Measurements from ENCODE around the gene CCNI2. TPM values are rescaled to one million over a fixed set of nuclear protein-coding genes. Genes with fewer than 3 reads are reported as not detected.

CCNI2 gene
- total RNA-seq, 1 donor from 2014 or later, result not detected

DNA sequence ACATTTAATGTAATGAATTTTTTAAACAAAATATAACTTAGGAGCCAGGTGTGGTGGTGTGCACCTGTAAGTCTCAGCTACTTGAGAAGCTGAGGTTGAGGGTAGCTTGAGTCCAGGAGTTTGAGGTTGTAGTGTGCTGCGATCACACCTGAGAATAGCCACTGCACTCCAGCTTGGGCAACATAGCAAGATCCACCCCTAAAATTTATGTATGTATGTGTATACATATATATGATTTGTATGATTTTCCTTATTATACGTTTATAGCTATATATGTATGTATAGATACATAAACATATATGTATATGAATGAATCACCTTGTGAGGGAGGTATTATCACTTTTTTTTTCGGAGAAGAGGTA lies 653 bp upstream of the CCNI2 start:
- H3K4me3 ChIP-seq, result peak overlapping the region in 1 of 2 donors; percentile 68
- no peaks in the 10 kb centered on the region for H3K36me3 ChIP-seq
- H3K27me3 ChIP-seq, result no peaks in the 10 kb centered on the region
- H3K4me1 ChIP-seq, result peaks cover 3 to 4% of the 10 kb centered on the region in 2 donors
- no peak for DNase-seq (ENCODE audit: low spot score in 2 of 2)
- TF ChIP-seq, protein P1, sequence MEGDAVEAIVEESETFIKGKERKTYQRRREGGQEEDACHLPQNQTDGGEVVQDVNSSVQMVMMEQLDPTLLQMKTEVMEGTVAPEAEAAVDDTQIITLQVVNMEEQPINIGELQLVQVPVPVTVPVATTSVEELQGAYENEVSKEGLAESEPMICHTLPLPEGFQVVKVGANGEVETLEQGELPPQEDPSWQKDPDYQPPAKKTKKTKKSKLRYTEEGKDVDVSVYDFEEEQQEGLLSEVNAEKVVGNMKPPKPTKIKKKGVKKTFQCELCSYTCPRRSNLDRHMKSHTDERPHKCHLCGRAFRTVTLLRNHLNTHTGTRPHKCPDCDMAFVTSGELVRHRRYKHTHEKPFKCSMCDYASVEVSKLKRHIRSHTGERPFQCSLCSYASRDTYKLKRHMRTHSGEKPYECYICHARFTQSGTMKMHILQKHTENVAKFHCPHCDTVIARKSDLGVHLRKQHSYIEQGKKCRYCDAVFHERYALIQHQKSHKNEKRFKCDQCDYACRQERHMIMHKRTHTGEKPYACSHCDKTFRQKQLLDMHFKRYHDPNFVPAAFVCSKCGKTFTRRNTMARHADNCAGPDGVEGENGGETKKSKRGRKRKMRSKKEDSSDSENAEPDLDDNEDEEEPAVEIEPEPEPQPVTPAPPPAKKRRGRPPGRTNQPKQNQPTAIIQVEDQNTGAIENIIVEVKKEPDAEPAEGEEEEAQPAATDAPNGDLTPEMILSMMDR (IDR thresholded peaks at IDR 0.05), result no peak
- no peaks in the 10 kb centered on the region for H3K9me3 ChIP-seq
- intact Hi-C loops (cut with DNase I), result loop anchor here (2.0 kb wide), 1 partner anchor 74 kb away; no protein-coding TSS in a partner anchor
- H3K27ac ChIP-seq, result no peak overlapping the region

DNA sequence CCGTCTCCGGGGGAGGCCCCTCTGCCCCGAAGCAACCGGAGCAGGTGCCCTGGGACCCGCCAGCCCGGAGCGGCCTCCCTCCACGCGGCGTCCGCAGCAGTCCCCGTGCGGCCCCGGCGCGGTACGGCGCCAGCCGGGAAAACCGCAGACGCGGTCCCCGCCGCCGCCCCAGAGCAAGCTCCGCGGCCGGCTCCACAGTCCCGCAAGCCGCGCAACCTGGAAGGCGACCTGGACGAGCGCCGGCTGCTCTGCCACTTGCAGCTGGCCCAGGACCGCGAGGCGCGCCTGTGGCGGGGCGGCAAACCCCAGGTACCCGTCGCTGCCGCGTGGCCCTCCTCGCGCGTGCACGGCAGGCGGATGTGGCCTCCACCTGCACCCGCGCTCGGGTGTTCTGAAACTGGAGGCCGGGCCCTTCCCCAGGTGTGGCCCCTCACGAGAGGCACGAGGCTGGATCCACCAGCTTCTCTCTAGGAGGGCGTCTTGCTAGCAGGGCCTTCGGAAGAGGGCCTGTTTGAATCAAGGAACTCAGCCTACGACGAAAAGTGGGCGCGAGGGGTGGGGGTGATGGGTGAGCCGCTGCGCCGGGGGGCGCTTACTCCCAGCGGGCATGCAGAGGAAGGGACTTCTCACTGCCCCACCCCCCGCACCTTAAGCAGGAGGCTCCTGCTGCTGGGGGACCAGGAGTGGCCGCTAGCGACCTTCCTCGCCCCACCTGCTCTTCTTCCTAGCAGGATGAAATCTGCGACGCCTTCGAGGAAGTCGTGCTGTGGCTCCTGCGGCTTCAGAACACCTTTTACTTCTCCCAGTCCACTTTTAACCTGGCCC lies 602 bp downstream of the CCNI2 start:
- Histone ChIP-seq H3K36me3 (no peaks in the 10 kb centered on the region), H3K4me1 (peaks cover 3 to 4% of the 10 kb centered on the region in 2 donors), H3K27me3 (no peaks in the 10 kb centered on the region), H3K27ac (peak overlapping the region in 1 of 2 donors; percentile 24), H3K4me3 (peak overlapping the region; percentile 49 to 68), H3K9me3 (no peaks in the 10 kb centered on the region)
- TF ChIP-seq, protein P1 (IDR thresholded peaks at IDR 0.05), result no peak
- no peak for DNase-seq (ENCODE audit: low spot score in 2 of 2)
- intact Hi-C loops (cut with DNase I), result loop anchor here (2.0 kb wide), 1 partner anchor 73 kb away; no protein-coding TSS in a partner anchor

DNA sequence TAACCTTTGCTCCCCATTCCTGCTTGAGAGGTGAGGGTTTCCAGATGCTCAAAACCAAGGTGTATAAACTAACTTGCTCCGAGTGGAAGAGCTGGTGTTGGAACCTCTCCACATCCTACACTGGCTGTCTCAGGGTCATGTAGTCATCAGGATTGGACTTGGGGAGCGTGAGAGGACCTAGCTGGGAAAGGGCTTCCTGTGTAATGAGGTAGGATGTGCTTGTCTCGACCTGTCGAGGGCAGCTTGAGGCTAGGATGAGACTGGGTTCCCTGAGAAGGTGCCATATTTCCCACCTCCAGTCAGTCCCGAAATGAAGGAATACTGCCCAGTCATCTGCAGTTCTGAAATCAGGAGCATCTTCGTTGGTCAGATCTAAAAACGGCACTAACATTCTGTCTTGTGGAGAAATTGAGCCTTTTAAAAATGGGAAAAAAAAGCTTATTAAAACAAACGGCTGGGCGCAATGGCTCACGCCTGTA lies 1.3 kb downstream of the CCNI2 start:
- intact Hi-C loops (cut with DNase I), result no loop called here
- Histone ChIP-seq H3K9me3 (no peaks in the 10 kb centered on the region), H3K4me1 (peaks cover 3 to 4% of the 10 kb centered on the region in 2 donors), H3K27me3 (no peaks in the 10 kb centered on the region), H3K4me3 (no peak overlapping the region), H3K27ac (no peak overlapping the region), H3K36me3 (no peaks in the 10 kb centered on the region)
- TF ChIP-seq, protein P1 (IDR thresholded peaks at IDR 0.05), result no peak
- no peak for DNase-seq (ENCODE audit: low spot score in 2 of 2)

DNA sequence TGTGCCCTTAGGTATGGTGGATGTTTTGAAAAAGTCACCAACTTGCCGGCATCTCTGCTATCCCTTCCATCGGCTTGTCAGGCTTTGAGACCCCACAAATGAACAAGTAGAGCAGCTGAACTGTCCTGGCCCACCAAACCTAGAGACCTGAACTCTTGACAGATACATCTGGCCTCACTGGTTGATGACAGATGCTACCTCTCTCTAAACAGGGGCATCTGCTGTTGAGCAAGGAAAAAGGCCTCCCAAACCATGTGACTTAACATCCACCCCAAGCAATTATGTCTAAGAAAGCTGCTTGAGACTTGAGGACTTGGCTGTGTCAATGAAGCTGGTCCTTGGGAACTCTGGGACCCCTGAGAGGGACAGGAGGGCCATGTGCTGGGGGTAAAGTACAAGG lies 2.3 kb downstream of the CCNI2 start:
- intact Hi-C loops (cut with DNase I), result no loop called here

DNA sequence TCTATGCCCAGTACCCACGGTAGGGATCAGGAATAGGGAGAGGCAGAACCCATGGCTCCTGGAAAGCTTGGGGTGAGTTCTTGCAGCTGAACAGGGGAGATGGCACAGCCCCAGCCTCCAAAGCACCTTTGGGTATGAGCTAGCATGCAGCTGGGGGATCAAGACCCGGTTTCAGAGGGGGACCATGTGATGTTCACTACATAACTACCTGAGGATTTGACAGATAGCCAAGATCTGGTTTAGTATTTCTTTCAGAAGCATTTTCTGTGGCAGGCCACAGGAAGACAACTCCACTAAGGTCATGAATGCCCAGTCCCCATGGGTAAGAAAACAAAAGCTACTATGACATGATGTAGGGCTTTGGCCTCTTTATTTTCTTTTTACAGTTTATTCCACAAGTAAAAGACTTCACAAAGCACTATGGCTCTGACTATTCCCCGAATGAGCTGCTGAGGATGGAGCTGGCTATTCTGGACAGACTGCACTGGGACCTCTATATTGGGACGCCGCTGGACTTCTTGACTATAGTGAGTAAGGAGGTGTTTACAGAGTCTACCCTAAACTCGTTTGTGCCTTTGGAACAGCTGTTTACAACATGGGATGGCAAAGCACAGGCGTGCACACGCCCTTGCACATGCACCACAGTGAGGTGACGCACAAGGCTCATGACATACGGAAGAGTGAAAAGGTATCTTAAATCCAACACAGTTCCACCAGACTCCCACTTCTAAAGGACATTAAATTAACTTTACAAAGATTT lies 3.4 kb downstream of the CCNI2 start:
- Histone ChIP-seq H3K9me3 (no peaks in the 10 kb centered on the region), H3K27ac (no peak overlapping the region), H3K4me1 (peaks cover 3 to 4% of the 10 kb centered on the region in 2 donors), H3K36me3 (no peaks in the 10 kb centered on the region), H3K27me3 (no peaks in the 10 kb centered on the region), H3K4me3 (no peak overlapping the region)
- DNase-seq (ENCODE audit: low spot score in 2 of 2), result no peak
- intact Hi-C loops (cut with DNase I), result no loop called here
- TF ChIP-seq, protein P1 (IDR thresholded peaks at IDR 0.05), result no peak

More for the DNA sequence above, 2.3 kb downstream of the CCNI2 start:
- no peak for DNase-seq (ENCODE audit: low spot score in 2 of 2)
- Histone ChIP-seq H3K27ac (no peak overlapping the region), H3K9me3 (no peaks in the 10 kb centered on the region), H3K36me3 (no peaks in the 10 kb centered on the region), H3K4me1 (peaks cover 3 to 4% of the 10 kb centered on the region in 2 donors), H3K27me3 (no peaks in the 10 kb centered on the region), H3K4me3 (no peak overlapping the region)
- TF ChIP-seq, protein P1 (IDR thresholded peaks at IDR 0.05), result no peak

Data from ascending aorta (tissue), 2 donors.